ENCODE data around the gene MOXD1.

The MOXD1 gene

GRCh38 chr6:132399376-132400074 is 1.8 kb downstream of the MOXD1 start:
- DNase-seq: no peak

DNA sequence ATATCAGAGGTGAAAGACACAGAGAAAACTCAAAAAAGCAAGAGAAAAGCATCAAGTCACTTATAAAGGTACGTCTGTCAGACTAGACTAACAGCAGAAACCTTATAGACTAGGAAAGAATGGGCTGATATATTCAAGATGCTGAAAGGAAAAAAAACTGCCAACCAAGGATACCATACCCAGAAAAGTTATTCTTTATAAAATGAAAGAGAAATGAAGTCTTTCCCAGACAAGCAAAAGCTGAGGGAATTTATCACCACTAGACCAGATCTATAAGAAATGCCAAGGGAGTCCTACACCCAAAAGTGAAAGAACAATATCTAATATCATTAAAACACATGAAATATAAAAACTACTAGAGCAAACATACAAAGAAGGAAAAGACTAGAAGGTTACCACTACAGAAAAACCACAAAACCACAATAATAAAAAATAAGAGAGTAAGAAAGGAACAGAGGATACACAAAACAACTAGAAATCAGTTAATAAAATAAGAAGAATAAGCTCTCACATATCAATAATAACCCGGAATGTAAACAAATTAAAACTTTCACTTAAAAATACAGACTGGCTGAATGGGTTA is 6.2 kb downstream of the MOXD1 start:
- no peak for DNase-seq

DNA sequence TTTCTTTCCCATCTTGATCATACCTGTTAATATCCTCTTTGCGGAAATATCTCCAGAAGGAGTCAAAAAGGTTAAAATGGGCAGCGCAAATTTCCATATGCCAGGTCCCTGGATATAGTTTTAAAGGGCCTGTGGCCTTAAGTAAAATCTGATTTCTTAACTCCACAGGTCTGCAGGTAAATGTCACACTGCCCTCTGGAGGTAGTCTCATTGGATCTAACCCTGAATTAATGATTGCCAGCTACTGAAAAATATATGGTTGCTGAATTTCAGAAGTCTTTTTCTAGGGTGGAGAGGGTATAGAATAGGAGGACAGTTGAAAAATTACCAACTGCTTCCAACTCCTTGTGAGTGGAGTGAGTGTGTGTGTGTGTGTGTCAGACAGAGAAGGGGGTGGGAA is 8.5 kb downstream of the MOXD1 start:
- no peak for DNase-seq

DNA sequence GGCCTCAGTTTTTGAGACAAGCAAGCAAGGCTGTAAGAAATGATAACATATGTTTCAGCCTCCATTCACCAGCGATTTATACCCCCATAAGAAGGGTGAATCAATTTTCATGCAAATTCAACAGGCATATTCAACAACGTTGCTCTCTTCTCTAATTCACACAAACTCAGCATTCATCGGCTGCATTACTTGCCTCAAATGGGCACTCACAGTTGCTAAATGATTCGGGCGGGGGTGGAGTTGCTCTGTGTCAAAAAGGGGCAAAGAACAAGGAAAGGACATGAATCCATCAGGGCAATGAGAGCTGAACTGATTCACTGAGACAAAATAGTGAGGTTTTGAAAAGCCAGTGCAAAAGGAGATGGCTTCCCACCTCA is 9.0 kb downstream of the MOXD1 start:
- DNase-seq: no peak

- DNase-seq: no peak
These were observed 9.6 kb downstream of the MOXD1 start for GRCh38 chr6:132391391-132392269.

DNA sequence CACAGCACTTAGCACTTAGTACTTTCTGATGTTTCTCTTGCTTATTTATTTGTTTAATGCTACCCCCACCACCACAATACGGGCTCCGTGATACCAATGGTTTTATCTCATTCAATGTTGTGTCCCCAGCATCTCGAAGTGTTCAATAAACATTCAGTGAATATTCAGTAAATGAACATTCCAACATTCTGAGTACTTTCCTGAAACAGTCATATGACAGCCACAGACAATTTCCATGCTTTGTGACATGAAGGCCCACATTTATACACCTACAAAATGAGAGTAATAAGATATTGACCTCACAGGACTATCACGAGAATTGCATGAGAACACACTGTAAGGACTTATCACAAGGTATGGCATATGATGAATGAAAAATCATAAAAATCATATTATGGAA is 10.8 kb downstream of the MOXD1 start:
- no peak for DNase-seq

GRCh38 chr6:132390017-132390416 is 11.3 kb downstream of the MOXD1 start:
- no peak for DNase-seq

DNA sequence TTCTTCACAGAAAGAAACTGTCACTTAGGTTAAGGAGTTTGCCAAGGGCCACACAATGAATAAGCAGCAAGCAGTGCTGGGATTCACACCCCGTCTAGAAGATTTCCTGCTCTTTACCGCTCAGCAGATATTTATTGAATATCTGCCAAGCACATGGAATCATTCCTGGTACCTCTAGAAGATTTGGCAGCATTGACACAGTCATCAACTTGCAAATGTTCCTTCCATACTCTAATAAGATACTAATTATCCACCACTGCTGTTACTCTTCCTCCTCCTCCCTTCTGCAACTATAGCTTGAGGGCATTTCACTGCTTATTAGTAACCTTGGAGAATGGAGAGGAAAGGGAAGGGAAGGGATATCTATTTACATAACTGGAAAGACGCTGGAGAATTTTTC is 13.0 kb downstream of the MOXD1 start:
- DNase-seq: no peak

- DNase-seq: no peak
These were observed 18.6 kb downstream of the MOXD1 start for GRCh38 chr6:132382630-132383175.

DNA sequence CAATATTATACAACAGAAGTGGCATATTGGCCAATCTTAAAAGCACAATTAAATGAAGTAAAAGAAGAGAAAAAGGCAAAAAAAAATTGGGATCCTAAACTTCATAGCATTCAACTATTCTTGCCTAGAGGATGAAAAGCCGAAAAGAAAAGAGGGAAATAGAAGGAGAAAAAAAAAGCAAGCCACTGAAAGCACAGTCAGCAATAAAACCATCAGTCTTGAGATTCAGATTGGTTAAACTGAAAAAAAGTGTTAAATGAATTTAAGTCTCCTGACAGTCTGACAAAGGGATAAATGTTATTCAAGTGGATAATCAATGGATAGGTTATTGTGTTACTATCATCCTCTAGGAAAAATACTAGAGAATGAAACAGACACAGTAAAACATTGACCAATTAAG is 19.9 kb downstream of the MOXD1 start:
- DNase-seq: no peak

- DNase-seq: no peak
These were observed 20.8 kb downstream of the MOXD1 start for GRCh38 chr6:132380358-132381029.

DNA sequence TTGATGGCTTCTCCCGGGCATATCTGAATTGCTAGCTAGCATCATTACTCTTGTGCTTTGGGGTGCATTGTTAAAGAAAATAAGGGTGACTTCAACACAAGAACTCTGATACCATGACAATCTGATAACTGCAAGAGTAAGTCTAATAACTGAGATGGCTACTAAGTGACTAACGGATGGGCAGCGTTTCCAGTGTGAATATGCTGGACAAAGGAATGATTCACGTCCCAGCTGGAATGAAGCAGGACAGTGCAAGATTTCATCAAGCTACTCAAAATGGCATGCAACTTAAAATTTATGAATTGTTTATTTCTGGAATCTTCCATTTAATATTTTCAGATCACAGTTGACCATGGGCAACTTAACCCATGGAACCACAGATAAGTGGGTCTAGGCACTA is 31.7 kb downstream of the MOXD1 start:
- DNase-seq: no peak

- no peak for DNase-seq
These were observed 32.3 kb downstream of the MOXD1 start for GRCh38 chr6:132368916-132369481.

GRCh38 chr6:132365281-132365907 is 35.9 kb downstream of the MOXD1 start:
- DNase-seq: no peak

DNA sequence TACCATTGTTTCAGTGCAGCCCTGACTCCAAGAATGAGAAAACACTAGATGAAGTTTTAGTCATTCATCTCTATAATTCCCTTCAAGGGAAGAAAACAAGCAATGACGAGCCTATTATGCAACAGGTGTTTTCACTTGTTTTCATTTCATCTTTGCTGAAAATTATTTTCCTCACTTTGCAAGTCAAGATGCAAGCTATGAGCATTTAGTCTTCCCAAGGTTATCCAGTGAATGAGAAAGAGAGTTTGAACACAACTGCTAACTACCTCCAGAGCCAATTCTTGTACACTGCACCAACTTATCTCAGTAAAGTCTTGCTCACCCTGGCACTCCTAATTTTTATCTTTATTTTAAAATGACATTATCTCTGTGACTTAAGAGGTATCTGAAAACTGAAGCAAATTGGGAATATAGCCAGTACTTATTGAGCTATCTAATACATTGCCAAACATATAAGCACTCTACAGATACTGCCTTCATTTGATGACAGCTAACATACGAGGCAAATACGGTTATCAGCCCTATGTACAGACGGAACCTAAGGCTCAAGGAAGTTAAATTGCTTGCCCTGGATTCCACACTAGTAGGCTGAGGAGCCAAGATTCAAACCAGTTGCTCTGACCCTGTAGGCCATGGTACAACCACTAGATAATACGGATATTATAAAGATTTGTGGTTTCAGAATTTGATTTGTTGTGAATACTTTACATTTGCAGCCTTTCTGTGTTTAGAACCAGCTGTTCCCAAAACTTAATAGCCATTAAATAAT is 36.8 kb downstream of the MOXD1 start:
- no peak for DNase-seq

GRCh38 chr6:132362442-132363185 is 38.7 kb downstream of the MOXD1 start:
- no peak for DNase-seq

DNA sequence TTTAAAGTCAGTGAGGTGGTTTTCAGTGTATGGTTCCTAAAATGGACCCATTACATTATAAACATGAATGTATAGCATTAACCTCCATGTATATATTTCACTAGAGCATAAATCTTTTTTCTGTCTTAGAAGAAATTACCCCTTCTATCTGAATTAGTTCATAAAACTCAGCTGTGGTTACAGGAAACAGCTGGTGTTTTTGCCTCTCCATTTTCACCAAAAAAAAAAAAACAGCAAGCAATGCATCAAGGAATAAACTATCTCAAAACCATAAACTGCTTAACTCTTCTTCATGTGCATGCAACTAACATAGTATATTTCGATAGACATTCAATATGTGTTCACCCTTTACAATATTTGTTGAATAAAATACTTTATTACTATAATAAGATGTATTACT is 40.2 kb downstream of the MOXD1 start:
- DNase-seq: no peak

DNA sequence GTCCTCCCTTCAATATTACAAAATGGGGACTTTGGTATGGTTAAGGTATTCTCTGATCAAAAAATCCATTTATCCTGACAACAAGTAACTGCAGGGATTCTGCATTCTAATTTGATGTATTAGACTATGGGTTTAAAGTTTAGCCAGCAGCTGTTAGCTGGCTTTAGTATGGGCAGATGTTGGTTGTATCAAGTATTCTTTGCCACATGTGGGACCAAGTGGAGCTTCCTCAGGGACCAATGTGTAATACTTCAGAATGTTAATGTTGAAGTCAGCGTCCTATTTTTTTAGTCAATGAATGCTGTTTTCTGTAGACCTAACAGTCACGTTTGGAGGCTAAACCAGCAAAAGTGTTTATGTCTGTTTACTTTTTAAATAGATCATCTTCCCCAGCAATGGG is 41.4 kb downstream of the MOXD1 start:
- DNase-seq: no peak

GRCh38 chr6:132357120-132357519 is 44.2 kb downstream of the MOXD1 start:
- DNase-seq: no peak

DNA sequence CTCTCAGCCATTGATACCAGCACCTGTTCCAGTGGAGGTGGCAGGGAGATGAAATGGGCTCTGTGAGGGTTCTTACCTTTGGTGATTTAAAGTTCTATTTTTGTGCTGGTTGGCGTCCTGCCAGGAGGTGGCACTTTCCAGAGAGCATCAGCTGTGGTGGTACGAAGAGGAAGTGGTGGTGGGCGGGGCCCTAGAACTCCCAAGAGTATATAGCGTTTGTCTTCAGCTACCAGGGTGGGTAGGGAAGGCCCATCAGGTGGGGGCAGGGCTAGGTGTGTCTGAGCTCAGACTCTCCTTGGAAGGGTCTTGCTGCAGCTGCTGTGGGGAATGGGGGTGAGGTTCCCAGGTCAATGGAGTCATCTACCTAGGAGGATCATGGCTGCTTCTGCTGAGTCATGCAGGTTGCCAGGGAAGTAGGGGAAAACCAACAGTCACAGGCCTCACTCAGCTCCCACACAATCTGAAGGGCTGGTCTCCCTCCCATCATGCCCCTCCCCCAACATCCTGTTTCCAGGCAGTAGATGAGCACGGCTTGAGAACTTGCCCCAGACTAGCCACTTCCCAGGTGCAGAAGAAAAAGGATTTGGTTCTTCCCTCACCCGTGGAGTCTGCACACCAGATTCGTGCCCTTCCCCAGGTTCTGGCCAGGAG is 46.6 kb downstream of the MOXD1 start:
- peak; percentile 41 to 85 for DNase-seq

All from CD4-positive, alpha-beta T cell treated with Interferon alpha-2 for 1 hour (primary cell).